ENCODE data around the gene C21orf58.

GRCh38 chr21:46264690-46265144 lies 59.0 kb downstream of the C21orf58 start:
- TF ChIP-seq POLR2A (IDR thresholded peaks at IDR 0.05) = no peak
- no peak for TF ChIP-seq CTCF (IDR thresholded peaks at IDR 0.05)
